ENCODE measurements around the gene C10orf95.
A peak's percentile ranks its signal among the peaks of the same experiment; 100 is the strongest.
"Not testable (repeated sequence)": the region's sequence is repeated elsewhere in the genome, so short reads cannot be mapped to it uniquely, and the experiment has no call there.

Gene C10orf95

DNA sequence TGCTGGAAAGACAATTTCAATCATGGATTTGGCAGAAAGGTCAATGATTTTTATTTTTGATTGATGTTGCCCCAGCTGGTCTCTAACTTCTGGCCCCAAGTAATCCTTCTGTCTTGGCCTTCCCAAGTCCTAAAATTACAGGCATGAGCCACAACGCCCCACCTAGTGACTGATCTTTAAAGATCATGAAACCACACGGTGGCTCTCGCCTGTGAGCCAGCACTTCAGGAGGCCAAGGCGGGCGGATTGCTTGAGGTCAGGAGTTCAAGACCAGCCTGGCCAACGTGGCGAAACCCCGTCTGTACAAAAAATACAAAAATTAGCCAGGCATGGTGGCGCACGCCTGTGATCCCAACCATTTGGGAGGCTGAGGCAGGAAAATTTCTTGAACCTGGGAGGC lies 12.6 kb upstream of the C10orf95 start:
- DNase-seq = no peak

DNA sequence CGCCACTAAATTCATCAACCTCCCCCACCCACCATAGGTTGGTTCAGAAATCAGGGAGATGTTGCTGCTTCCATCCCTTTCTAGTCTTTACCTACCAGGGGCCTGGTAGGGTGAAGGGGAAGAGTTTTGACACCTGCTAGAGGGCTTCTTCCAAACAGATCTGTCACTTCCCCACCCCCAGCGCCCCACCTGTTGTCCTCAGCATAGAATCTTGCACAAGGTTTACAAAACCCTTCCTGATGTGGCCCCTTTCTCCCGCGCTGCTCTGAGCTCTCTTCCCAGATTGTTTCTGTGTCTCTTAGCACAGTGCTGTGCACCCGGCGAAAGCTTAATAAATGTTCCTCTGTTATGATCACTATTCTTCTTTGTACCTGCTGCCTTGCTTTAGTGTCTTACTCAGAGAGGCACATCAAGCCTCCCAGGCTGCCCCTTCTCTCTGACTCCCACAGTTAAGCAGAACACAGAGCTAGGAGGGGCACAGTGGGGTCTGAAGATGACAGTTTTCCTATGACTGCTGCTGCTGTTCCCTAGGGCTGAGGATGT lies 11.2 kb upstream of the C10orf95 start:
- no peak for DNase-seq

DNA sequence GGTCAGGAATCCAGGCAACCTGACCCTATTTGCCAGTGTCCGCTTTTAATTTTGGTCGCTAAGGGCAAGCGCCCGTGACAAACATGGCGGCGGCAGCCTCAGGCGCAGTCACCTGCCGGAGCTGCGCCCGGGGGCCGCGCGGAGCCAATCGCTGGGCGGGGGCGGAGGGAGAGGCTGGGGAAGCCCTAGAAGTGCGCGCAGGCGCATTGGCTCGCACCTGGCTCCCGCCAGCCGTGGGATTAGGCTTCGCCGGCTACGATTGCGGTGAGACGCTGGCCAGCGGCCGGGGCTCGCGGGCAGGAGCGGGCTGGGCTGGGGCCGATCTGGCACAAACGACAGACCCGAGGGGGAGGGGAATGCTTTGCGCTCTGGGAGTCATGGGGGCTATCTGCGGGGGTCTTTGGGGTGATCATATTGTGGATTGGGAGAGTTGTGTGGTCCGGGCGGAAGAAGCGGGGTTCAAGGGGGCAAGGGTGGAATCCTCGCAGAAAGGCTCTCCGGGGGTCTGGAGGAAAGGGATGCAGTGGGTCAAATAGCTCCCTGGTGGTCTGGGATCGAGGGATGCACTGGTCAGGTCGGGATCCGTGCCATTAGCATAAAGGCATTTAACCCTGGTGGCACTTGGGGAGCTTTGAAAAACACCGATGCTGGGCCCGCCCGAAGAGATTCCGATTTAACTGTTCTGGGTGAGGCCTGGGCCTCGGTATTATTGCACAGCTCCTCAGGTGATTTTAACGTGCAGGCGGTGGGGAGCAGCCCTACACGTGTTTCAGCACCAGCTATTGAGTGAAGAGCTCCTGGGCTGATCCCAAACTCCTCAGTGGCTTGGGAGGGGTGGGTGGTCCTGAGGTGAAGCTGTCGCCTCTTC lies 10.1 kb upstream of the C10orf95 start:
- DNase-seq = peak; percentile 79 to 84

DNA sequence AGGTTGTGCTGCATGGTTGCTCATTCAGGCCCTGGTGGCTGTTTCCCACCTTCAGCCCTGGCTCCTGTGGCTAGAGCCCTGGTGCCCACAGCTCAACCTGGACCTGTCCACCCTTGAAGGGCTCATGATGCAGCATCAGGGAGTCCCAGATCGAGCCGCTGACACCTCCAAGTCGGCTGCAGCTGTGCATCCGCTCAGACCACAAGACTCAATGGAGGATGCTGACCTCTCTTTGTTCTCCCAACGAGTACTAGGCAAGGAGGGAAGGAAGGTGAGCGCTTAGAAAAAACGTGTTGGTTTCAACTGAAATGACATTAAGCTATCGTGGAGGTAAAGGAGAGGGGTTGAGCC lies 9.5 kb upstream of the C10orf95 start:
- no peak for DNase-seq

- DNase-seq = no peak
These were observed 7.3 kb upstream of the C10orf95 start for GRCh38 chr10:102458656-102459055.

DNA sequence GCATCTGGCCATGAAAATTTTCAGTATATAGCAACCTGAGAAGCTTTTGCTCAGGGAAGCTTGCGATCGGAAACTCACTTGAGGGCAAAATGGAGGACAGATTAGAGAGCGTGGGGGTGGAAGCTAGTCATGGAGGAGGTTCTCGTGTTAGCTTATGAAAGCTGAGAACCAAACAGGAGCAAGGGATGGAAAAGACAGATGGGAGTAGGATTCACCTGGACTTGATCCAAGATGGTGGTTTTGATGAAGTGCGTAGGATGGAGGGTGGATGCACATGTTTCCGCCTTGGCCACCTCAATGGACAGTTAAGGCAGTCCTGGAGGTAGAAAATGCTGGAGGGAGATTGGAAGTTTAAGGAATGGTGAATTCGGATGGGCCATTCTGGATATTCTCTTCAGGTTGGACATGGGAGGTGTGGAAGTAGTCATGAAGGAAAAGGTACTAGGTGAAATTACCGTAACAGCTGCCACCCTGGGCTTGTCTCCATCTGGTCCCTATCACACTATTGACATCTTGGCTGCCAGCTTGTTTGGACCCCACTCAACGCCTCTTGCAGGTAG lies 6.3 kb upstream of the C10orf95 start:
- DNase-seq = no peak

GRCh38 chr10:102455893-102456471 lies 4.6 kb upstream of the C10orf95 start:
- peak; percentile 78 to 84 for DNase-seq

GRCh38 chr10:102454662-102455487 lies 3.5 kb upstream of the C10orf95 start:
- DNase-seq = not testable (repeated sequence)

GRCh38 chr10:102453502-102453901 lies 2.2 kb upstream of the C10orf95 start:
- DNase-seq = peak; percentile 23 to 47

- DNase-seq = peak; percentile 85 to 86
These were observed 1.5 kb upstream of the C10orf95 start for GRCh38 chr10:102452672-102453340.

DNA sequence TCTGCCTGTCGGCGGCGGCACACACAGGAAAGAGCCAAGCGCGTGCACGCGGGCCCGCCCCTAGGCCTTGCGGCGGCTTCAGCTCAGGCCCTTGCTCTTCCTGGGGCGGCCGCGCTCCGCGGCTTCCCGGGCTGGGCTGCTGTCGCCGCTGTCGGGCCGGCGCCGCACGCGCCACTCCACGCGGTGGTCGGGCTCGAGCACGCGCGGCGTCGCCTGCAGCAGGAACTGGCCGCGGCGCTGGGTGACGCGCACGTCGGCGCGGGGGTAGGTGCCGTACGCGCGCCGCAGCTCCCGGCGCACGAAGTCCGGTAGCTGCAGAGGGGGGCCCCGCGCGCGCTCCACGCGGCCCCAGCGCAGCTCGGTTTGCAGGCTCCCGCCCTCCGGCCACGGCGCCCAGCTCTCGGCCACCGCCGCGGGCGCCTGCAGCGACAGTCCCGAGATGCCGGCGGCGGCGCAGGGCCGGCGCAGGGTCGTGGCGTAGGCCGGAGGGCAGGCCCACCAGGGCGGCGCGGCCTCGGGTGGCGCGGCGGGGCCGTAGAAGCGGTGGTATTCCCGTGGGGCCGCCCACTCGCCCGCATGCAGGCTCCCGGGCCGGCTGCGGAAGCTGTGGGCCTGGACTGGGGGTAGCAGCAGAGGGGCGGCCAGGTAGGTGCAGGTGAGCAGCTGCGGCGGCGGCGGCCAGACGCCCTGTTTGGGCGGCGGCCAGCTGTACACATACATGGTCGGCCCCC lies 804 bp downstream of the C10orf95 start:
- DNase-seq = peak; percentile 64 to 65

DNA sequence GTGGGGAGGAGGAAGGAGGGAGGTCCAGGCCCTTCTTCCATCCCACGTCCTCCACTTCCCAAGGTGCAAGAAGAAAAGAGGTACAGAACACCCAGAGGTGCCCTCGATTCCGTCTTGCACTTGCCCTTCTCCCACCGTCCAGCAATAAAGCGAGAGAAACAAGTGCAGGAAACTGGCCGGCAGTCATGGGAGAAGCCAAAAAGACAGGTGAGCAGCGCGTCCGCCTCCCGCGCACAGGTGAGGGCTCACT lies 1.3 kb downstream of the C10orf95 start:
- DNase-seq = no peak

DNA sequence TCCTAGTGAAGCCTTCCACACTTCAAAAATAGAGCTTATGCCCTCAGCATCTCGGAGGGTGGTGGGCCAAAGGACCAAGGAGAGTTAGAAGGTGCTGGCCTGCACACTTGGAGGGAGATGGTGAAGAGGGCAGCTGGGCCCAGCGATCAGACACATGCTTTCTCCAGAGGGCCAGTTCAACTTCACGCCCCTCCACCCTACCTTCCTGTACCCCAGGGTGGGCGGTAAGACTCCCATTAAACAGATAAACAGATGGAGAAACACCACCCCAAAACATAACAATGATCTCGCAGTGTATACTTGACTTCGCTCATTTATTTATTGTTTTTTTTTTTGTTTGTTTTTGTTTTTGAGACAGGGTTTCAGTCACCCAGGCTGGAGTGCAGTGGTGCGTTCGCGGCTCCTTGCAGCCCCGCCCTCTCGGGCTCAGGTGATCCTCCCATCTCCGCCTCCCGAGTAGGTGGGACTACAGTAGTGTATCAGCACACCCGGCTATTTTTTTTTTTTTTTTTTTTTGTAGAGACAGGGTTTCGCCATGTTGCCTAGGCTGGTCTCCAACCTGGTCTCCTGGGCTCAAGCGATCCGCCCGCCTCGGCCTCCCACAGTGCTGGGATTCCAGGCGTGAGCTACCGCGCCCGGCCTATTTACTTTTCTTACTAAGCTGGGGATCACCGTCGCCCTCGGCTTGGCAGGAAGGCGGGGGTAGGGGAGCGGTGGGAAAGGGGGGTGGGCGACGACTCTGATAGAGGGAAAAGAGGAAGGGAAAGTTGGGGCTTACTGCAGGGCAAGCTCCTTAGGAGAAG lies 1.8 kb downstream of the C10orf95 start:
- DNase-seq = peak in 1 of 2 donors; percentile 51

DNA sequence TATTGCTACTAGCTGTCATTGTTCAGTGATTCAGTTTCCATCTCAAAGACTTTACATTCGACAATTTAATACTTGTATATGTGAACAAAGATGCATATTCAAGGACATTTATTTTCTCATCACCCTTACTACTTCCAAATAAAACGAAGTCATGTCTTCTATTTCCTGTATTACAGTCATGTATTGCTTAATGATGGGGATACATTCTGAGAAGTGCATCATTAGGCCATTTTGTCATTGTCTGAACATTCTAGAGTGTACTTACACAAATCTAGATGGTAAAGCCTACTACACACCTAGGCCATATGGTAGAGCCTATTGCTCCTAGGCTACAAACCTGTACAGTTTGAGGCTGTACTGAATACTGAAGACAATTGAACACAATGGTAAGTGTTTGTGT lies 6.5 kb downstream of the C10orf95 start:
- peak; percentile 57 to 60 for DNase-seq

DNA sequence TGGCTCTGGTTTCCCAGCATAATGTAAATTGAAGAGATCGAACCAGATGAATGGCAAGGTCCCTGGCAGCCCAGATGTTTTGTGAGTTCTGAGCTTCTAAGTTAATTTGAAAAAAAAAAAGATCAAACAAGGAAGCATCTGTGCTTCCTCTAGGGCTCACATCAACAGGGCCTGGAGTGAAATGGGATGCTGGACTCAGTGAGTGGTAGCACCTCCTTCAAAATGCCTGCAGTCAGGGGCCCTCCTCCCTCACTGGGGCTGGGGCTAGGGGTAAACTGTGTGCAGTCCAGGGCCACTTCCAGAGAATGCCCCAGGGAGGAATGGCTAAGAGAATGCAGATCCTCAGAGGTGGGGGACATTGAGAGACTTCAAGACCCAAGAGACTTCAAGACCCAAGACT lies 13.0 kb downstream of the C10orf95 start:
- DNase-seq = no peak

GRCh38 chr10:102437515-102437914 lies 13.8 kb downstream of the C10orf95 start:
- DNase-seq = no peak

DNA sequence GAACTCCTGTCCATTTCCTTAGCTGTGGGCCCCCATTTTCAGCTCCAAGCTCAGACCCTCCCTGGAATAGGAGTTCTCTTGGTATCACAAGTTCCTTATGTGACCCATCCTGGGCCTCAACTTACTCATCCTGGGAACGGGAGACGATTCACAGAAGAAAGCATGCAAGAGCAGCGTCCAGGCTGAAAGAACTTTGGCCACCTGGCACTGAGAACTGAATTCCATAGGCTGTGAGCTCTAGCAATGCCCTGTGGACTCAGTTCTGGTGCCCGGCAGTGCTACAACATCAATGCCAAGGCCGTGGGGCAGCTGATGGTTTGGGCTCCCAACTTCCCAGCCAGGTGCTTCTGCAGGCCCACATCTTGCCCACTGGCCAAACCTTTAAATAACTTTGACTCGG lies 15.0 kb downstream of the C10orf95 start:
- no peak for DNase-seq

DNA sequence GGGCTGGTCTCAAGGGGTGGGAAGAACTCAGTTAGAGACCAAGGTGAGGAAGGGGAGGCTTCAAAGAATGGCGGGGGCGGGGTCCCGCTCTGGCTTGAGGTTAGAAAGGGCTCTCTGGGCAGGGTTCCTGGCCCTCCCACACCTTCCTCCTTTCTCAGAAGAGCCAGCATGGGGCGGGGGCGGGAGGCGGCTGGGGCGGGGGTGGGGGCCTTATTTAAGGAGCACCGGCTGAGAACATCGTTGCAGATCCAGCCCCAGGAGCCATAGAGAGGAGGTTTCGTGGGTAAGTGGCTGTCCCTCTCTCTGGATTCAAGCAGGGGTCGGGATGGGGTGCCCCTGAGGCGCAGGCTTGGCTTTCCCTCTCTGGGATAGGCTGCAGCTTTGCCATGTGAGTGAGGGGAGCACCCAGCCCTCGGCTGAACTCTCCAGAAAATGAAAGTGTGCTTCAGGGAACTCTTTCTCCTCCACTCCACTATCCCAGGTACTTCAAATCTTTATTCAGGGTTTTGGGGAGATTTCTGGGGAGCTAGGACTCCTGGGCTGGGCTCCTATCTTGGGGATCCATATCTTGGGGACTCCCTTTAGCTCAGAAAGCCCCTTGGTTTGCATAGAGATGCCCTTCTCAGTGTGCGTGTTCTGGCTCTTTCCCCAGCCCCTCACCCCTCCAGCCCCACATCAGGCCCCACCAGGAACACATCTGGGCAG lies 15.7 kb downstream of the C10orf95 start:
- peak; percentile 69 to 70 for DNase-seq

DNA sequence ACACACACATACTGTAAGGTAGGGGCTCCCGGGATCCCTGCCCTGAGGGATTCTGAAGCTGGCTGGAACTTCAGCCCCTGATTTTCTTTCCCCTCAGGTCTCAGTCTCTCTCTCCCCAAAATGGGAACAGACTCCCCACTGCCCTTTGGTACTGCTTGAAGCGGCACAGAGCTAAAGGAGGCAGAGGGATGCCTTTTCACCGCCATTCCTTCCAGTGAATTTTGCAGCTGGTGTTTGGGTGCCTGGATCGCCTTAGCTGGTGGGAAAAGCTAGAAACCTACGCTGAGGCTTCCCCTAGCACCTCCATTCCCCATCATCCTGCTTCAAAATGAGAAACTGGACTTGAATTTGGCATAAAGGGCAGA lies 16.2 kb downstream of the C10orf95 start:
- DNase-seq = no peak

DNA sequence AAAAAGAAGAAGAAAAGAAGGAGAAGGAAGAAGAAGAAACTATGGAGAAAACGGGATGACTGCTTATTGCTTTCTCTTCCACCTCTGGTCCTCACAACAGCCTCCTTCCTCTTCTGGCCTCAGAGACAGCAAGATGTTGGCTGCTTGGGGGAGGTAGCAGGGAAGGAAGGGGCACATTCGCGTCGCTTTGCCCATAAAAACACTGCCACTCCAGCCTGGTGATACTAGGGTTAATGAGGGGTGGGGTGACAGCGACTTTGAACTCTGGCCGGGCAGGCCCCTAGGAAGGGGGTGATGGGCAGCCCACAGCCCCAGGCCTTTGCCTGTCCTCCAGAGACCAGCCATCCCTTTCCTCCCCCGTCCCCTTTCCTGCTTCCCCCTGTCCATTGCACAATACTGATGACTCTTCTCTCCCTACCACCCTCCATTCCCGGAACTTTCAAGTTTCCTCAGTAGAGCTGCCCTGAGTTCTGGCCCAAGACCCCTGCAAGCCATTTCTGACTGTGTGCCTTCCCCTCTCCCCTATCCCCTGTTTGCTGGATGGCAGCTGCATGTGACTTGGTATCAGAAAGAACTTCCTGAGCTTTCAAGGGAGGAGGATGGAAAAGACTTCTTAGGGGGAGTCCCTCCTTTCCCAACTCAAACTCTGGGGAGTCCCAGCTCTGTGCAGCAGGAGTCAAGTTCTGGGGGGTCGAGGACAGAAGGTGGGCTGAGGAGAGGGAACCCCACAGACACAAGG lies 16.8 kb downstream of the C10orf95 start:
- DNase-seq = peak; percentile 53 to 79

All from inflammatory macrophage treated with lipopolysaccharide for 1 hour (primary cell).